Measurements from ENCODE around the gene SORBS1.

- TF ChIP-seq CTCF (conservative IDR thresholded peaks at IDR 0.05; ENCODE audit: low read length) (no peak), EZH2phosphoT487 (IDR thresholded peaks at IDR 0.05; ENCODE audit: borderline replicate concordance, low read depth, low read length) (no peak)
These were observed 172.0 kb downstream of the SORBS1 start for GRCh38 chr10:95389176-95389575.
